PC-9 (cell line): Measurements from ENCODE around the gene CMSS1. TPM values are rescaled to one million over a fixed set of nuclear protein-coding genes. Genes with fewer than 3 reads are reported as not detected.
A peak's percentile ranks its signal among the peaks of the same experiment; 100 is the strongest.

ENCODE experiments used
- BruUV-seq: library from RNA; stranded (reverse); fragments of 400-500 nt; replicated peaks from 2 replicates; lab custom pipeline; 2021; lab: Mats Ljungman, UMichigan
- CTCF ChIA-PET: fragments of 300-600 bp; sonication (Branson Sonifier 250); formaldehyde crosslinking; loops from one replicate; lab custom pipeline; 2022; ENCODE audit warnings: antibody characterized with exemption; lab: Charles Lee
- POLR2A ChIA-PET: fragments of 300-600 bp; sonication (Branson Sonifier 250); formaldehyde crosslinking; loops from one replicate; lab custom pipeline; 2022; ENCODE audit warnings: antibody characterized with exemption; ENCODE audit not compliant: unreplicated experiment; lab: Charles Lee
- DNase-seq, 2 experiments: peaks; one replicate each; pipeline versions ENCODE4 v3.0.0 to v3.0.0-alpha.2; 2015 to 2022; ENCODE audit warnings: mixed read lengths in 1 of 2
- H2AFZ ChIP-seq: fragments of 200-600 bp; sonication (generic); 2 replicates; pipeline ENCODE4 v1.8.1; 2017; ENCODE audit warnings: antibody characterized with exemption
- H3F3A ChIP-seq: fragments of 200-600 bp; sonication (generic); 2 replicates; pipeline ENCODE4 v1.8.1; 2017; ENCODE audit warnings: antibody characterized with exemption, mild to moderate bottlenecking, low read depth; ENCODE audit not compliant: insufficient read depth
- H3K27ac ChIP-seq: fragments of 200-600 bp; sonication (generic); 2 replicates; pipeline ENCODE4 v1.6.1; 2016; ENCODE audit warnings: mixed run types
- H3K27me3 ChIP-seq: fragments of 200-600 bp; sonication (generic); 2 replicates; pipeline ENCODE4 v1.6.1; 2016; ENCODE audit warnings: low read depth, mixed run types; ENCODE audit not compliant: insufficient read depth
- H3K36me3 ChIP-seq: fragments of 200-600 bp; sonication (generic); 2 replicates; pipeline ENCODE4 v1.6.1; 2016; ENCODE audit warnings: low read depth, mixed run types
- H3K4me1 ChIP-seq: fragments of 200-600 bp; sonication (generic); replicated peaks from 2 replicates; pipeline ENCODE4 v1.6.1; 2016; ENCODE audit warnings: mixed run types; ENCODE audit not compliant: insufficient read depth
- H3K4me2 ChIP-seq: fragments of 200-600 bp; sonication (generic); 2 replicates; pipeline ENCODE4 v1.6.1; 2017; ENCODE audit warnings: mixed run types
- H3K4me3 ChIP-seq: fragments of 200-600 bp; sonication (generic); 2 replicates; pipeline ENCODE4 v1.6.1; 2016; ENCODE audit warnings: mixed run types
- H3K79me2 ChIP-seq: fragments of 200-600 bp; sonication (generic); 2 replicates; pipeline ENCODE4 v1.6.1; 2017; ENCODE audit warnings: low read depth, mixed run types
- H3K9me2 ChIP-seq: fragments of 200-600 bp; sonication (generic); 2 replicates; pipeline ENCODE4 v1.8.1; 2017; ENCODE audit warnings: mild to moderate bottlenecking; ENCODE audit not compliant: insufficient read depth
- H3K9me3 ChIP-seq: fragments of 200-600 bp; sonication (generic); 2 replicates; pipeline ENCODE4 v1.8.1; 2016; ENCODE audit warnings: low read depth; ENCODE audit not compliant: insufficient read depth
- H4K20me1 ChIP-seq: fragments of 200-600 bp; sonication (generic); 2 replicates; pipeline ENCODE4 v1.8.1; 2017; ENCODE audit not compliant: insufficient read depth
- CTCF ChIP-seq: fragments of 200-600 bp; sonication (generic); conservative IDR thresholded peaks from 2 replicates; pipeline ENCODE4 v1.6.1; 2017; ENCODE audit warnings: mixed run types, antibody characterized with exemption, mild to moderate bottlenecking, moderate library complexity
- EZH2 ChIP-seq: fragments of 200-600 bp; sonication (generic); IDR thresholded peaks from 2 replicates; pipeline ENCODE4 v1.8.0; 2017; ENCODE audit warnings: antibody characterized with exemption, low read depth
- intact Hi-C: fragments of 100-400 bp; cut with micrococcal nuclease; formaldehyde crosslinking; loops from one replicate; pipeline ENCODE4 v1.10.0; 2022; ENCODE audit not compliant: unreplicated experiment
- total RNA-seq: library from RNA; stranded (reverse); gene quantifications from 2 replicates; pipeline ENCODE4 v1.2.3, GENCODE V29; 2021

Gene CMSS1
- total RNA-seq, 1 experiment from 2014 or later: 98.9 TPM

GRCh38 chr3:100184948-100185570 is 367.4 kb downstream of the CMSS1 start:
- Histone ChIP-seq H3K9me2 (0 out of 2 replicates have a peak, but pooled peaks cover 4% of the 10 kb centered on the region), H3K4me2 (no peak overlapping the region), H3F3A (no peaks in the 10 kb centered on the region), H3K27ac (no peak overlapping the region), H3K36me3 (no peaks in the 10 kb centered on the region), H2AFZ (no peak overlapping the region), H3K4me1 (no peaks in the 10 kb centered on the region; the same call in 1 of the 2 replicates), H4K20me1 (no peaks in the 10 kb centered on the region), H3K79me2 (no peaks in the 10 kb centered on the region), H3K9me3 (no peaks in the 10 kb centered on the region; the same call in 1 of the 2 replicates), H3K27me3 (no peaks in the 10 kb centered on the region), H3K4me3 (no peak overlapping the region)
- no peak for DNase-seq
- TF ChIP-seq CTCF (no peak), EZH2 (no peak)
- no TSS peak for BruUV-seq
- ChIA-PET POLR2A (no interaction called here), CTCF (no interaction called here)
- intact Hi-C loops: loop anchor here (10.0 kb wide), 1 partner anchor 60 kb away; no protein-coding TSS in a partner anchor

- intact Hi-C loops: loop anchor here (10.0 kb wide), 1 partner anchor 59 kb away; no protein-coding TSS in a partner anchor
- Histone ChIP-seq H3F3A (no peaks in the 10 kb centered on the region), H3K4me1 (no peaks in the 10 kb centered on the region; the same call in 1 of the 2 replicates), H4K20me1 (no peaks in the 10 kb centered on the region), H3K4me3 (no peak overlapping the region), H2AFZ (no peak overlapping the region), H3K36me3 (no peaks in the 10 kb centered on the region), H3K9me2 (0 out of 2 replicates have a peak, but pooled peaks cover 4% of the 10 kb centered on the region), H3K27ac (no peak overlapping the region), H3K4me2 (no peak overlapping the region), H3K27me3 (no peaks in the 10 kb centered on the region), H3K79me2 (no peaks in the 10 kb centered on the region), H3K9me3 (no peaks in the 10 kb centered on the region)
- no peak for TF ChIP-seq EZH2
- TF ChIP-seq CTCF: no peak
- no peak for DNase-seq
- POLR2A ChIA-PET: interaction anchor here (0.6 kb wide), 1 partner anchor 109 kb away, joined by 10 read pairs; no protein-coding TSS in a partner anchor
- CTCF ChIA-PET: interaction anchor here (0.6 to 0.7 kb wide), 3 partner anchors 25 to 144 kb away, joined by 3 to 10 read pairs (median 4); no protein-coding TSS in a partner anchor
- no TSS peak for BruUV-seq
These were observed 368.2 kb downstream of the CMSS1 start for GRCh38 chr3:100185847-100186246.

- Histone ChIP-seq H2AFZ (no peak overlapping the region), H3K4me1 (no peaks in the 10 kb centered on the region; the same call in 1 of the 2 replicates), H3K27me3 (no peaks in the 10 kb centered on the region), H3K9me2 (no peaks in the 10 kb centered on the region), H3K79me2 (no peaks in the 10 kb centered on the region), H4K20me1 (no peaks in the 10 kb centered on the region), H3K27ac (no peak overlapping the region), H3F3A (no peaks in the 10 kb centered on the region), H3K4me2 (0 out of 2 replicates have a peak overlapping the region, but pooled peaks have one; percentile 2), H3K9me3 (no peaks in the 10 kb centered on the region), H3K4me3 (no peak overlapping the region), H3K36me3 (no peaks in the 10 kb centered on the region)
- POLR2A ChIA-PET: interaction anchor here (0.5 kb wide), 1 partner anchor 71 kb away, joined by 3 read pairs; the partner anchor contains the start of gene TBC1D23
- TF ChIP-seq CTCF: no peak
- no peak for TF ChIP-seq EZH2
- intact Hi-C loops: loop anchor here (10.0 kb wide), 1 partner anchor 55 kb away; no protein-coding TSS in a partner anchor
- peak in 1 of 2 experiments; percentile 79 for DNase-seq
- CTCF ChIA-PET: no interaction called here
- BruUV-seq: no TSS peak
These were observed 371.8 kb downstream of the CMSS1 start for GRCh38 chr3:100189444-100189964.
